Keratinocyte (primary cell): ENCODE measurements around the gene HIF1A. TPM values are rescaled to one million over a fixed set of nuclear protein-coding genes. Genes with fewer than 3 reads are reported as not detected.

Experiments used
- DNase-seq: peaks from one replicate; pipeline ENCODE4 v3.0.0-alpha.2; 2011; ENCODE audit warnings: low read depth, missing footprints, low spot score
- FAIRE-seq: peaks from 2 replicates; lab custom pipeline; 2011; peaks lifted over from hg19 to GRCh38; lab: Jason Lieb, UNC
- H2AFZ ChIP-seq: 2 replicates; pipeline ENCODE4 v1.6.0; 2012; ENCODE audit warnings: low read length, control low read depth, inconsistent platforms; ENCODE audit not compliant: control insufficient read depth
- H3K27ac ChIP-seq: 2 replicates; pipeline ENCODE4 v1.5.1; 2011; ENCODE audit warnings: low read length; ENCODE audit not compliant: control insufficient read depth, insufficient read depth
- H3K27me3 ChIP-seq: 3 replicates; pipeline ENCODE4 v1.6.0; 2011; ENCODE audit warnings: low read length; ENCODE audit not compliant: control insufficient read depth, insufficient read depth; ENCODE audit errors: extremely low read depth
- H3K36me3 ChIP-seq, 2 experiments: 2 replicates in 1 of 2; 3 replicates in 1 of 2; pipeline ENCODE4 v1.5.1; 2011; ENCODE audit warnings: low read length in 2 of 2, mild to moderate bottlenecking in 1 of 2; ENCODE audit not compliant: control insufficient read depth in 2 of 2, insufficient read depth in 2 of 2; ENCODE audit errors: extremely low read depth in 1 of 2
- H3K4me1 ChIP-seq: 3 replicates; pipeline ENCODE4 v1.5.1; 2011; ENCODE audit warnings: low read length; ENCODE audit not compliant: control insufficient read depth, insufficient read depth; ENCODE audit errors: extremely low read depth
- H3K4me2 ChIP-seq: 3 replicates; pipeline ENCODE4 v1.6.0; 2011; ENCODE audit warnings: low read depth, low read length; ENCODE audit not compliant: control insufficient read depth, insufficient read depth; ENCODE audit errors: extremely low read depth
- H3K4me3 ChIP-seq, 3 experiments: fragments of 200-600 bp in 1 of 3; sonication (generic) in 1 of 3; 2 replicates in 2 of 3; 3 replicates in 1 of 3; pipeline ENCODE4 v1.5.1; 2011 to 2016; ENCODE audit warnings: low read length in 3 of 3, mild to moderate bottlenecking in 3 of 3, control low read depth in 2 of 3, inconsistent platforms in 1 of 3, low read depth in 1 of 3, mixed read lengths in 1 of 3, mixed run types in 1 of 3, moderate library complexity in 1 of 3; ENCODE audit not compliant: control insufficient read depth in 2 of 3, insufficient read depth in 2 of 3; ENCODE audit errors: extremely low read depth in 1 of 3
- H3K79me2 ChIP-seq: 2 replicates; pipeline ENCODE4 v1.6.0; 2012; ENCODE audit warnings: low read length; ENCODE audit not compliant: control insufficient read depth, insufficient read depth
- H3K9ac ChIP-seq: 3 replicates; pipeline ENCODE4 v1.6.0; 2011; ENCODE audit warnings: low read length; ENCODE audit not compliant: control insufficient read depth, insufficient read depth; ENCODE audit errors: extremely low read depth
- H3K9me1 ChIP-seq: 3 replicates; pipeline ENCODE4 v1.6.0; 2011; ENCODE audit warnings: low read length; ENCODE audit not compliant: control insufficient read depth, insufficient read depth; ENCODE audit errors: extremely low read depth
- H3K9me3 ChIP-seq: 2 replicates; pipeline ENCODE4 v1.5.1; 2012; ENCODE audit warnings: low read depth, low read length; ENCODE audit not compliant: control insufficient read depth
- H4K20me1 ChIP-seq: 3 replicates; pipeline ENCODE4 v1.6.0; 2011; ENCODE audit warnings: low read length; ENCODE audit not compliant: control insufficient read depth, insufficient read depth; ENCODE audit errors: extremely low read depth
- CTCF ChIP-seq, 3 experiments: IDR thresholded peaks in 1 of 3; conservative IDR thresholded peaks in 1 of 3; optimal IDR thresholded peaks in 1 of 3; 2 replicates in 2 of 3; 3 replicates in 1 of 3; pipeline versions ENCODE3 to v1.5.1; 2011; ENCODE audit warnings: low read length in 3 of 3, mild to moderate bottlenecking in 3 of 3, moderate library complexity in 2 of 3, control low read depth in 1 of 3, inconsistent platforms in 1 of 3; ENCODE audit not compliant: insufficient read depth in 2 of 3; ENCODE audit errors: extremely low read depth in 1 of 3
- EZH2 ChIP-seq: IDR thresholded peaks from one replicate; pipeline ENCODE4 v1.6.1; 2012; ENCODE audit warnings: inconsistent platforms, mild to moderate bottlenecking, low read length, moderate library complexity
- dilution Hi-C: fragments of 300-500 bp; cut with MboI; formaldehyde crosslinking; loops from one replicate; pipeline ENCODE4 v1.7.0; 2020; ENCODE audit warnings: low sequenced_read_pairs; ENCODE audit not compliant: extremely low pct_ligation_motif_present
- polyA plus RNA-seq, 5 experiments: library from polyadenylated mRNA; depleted of rRNA in 3 of 5; stranded (reverse) in 3 of 5; stranded (forward) in 1 of 5; unstranded in 1 of 5; fragments of >200 nt; gene quantifications; 1 replicate in 1 of 5; 2 replicates in 3 of 5; 3 replicates in 1 of 5; pipeline versions ENCODE4 v1.2.1 to v1.2.3, GENCODE V29; 2011 to 2012; ENCODE audit warnings: missing spikeins in 2 of 5, low read depth in 1 of 5, low replicate concordance in 1 of 5

Gene HIF1A
- polyA plus RNA-seq, 1 donor (not counting 4 experiments of a cell fraction or from before 2014, with no cell fraction given), result 202 TPM

GRCh38 chr14:61724133-61724532 lies 28.8 kb downstream of the HIF1A start:
- H3K36me3 ChIP-seq, result peaks cover 8 to 25% of the 10 kb centered on the region in 2 experiments
- H3K27me3 ChIP-seq, result no peaks in the 10 kb centered on the region
- H4K20me1 ChIP-seq, result peaks cover 2% of the 10 kb centered on the region
- FAIRE-seq (no peak), DNase-seq (no peak)
- no peak for TF ChIP-seq EZH2
- no peak for TF ChIP-seq CTCF (optimal IDR thresholded peaks at IDR 0.05 in 1 of 3, IDR thresholded peaks at IDR 0.05 in 1 of 3, conservative IDR thresholded peaks at IDR 0.05 in 1 of 3; ENCODE audit: extremely low read depth in 1 of 3, insufficient read depth in 2 of 3, low read length in 3 of 3)
- H3K4me1 ChIP-seq, result no peaks in the 10 kb centered on the region
- H3K4me2 ChIP-seq, result no peak overlapping the region
- H3K9ac ChIP-seq, result no peak overlapping the region
- no peak overlapping the region for H2AFZ ChIP-seq
- no peak overlapping the region for H3K27ac ChIP-seq
- H3K4me3 ChIP-seq, result no peak overlapping the region
- no peaks in the 10 kb centered on the region for H3K9me3 ChIP-seq
- no peaks in the 10 kb centered on the region for H3K9me1 ChIP-seq
- peaks cover 26% of the 10 kb centered on the region for H3K79me2 ChIP-seq
- dilution Hi-C loops, result no loop called here

DNA sequence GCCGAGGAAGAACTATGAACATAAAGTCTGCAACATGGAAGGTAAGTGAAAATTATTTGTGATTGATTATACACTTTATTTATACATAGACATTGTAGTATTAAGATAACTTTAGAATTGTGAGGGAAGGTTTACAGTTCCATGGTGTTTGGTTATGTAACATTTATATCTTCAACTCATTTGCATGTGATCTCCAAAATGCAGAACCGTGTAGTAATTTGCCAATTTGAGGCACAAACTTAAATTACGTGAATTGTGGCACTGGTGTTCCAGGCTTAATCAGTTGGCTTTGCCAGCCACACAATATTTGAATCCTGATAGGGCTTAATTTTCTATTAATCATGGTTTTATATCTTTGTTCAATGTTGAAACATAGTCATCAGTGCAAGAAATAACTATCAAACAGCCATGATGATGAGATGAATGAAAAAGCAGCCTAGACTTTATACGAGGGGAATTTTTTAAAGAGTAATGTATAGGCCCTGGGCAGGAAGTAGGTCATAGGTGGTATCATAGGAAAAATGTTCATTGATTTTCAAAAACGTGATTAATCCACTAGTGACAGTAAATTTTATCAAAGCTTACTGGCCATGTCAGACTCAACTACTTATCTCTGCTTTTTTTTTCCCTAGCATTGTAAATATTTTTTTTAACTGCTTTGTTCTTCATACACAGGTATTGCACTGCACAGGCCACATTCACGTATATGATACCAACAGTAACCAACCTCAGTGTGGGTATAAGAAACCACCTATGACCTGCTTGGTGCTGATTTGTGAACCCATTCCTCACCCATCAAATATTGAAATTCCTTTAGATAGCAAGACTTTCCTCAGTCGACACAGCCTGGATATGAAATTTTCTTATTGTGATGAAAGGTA lies 31.7 kb downstream of the HIF1A start:
- Histone ChIP-seq H4K20me1 (no peaks in the 10 kb centered on the region), H3K4me3 (no peak overlapping the region), H3K9me3 (no peaks in the 10 kb centered on the region), H2AFZ (no peak overlapping the region), H3K4me1 (no peaks in the 10 kb centered on the region), H3K79me2 (peaks cover 10% of the 10 kb centered on the region), H3K27me3 (no peaks in the 10 kb centered on the region), H3K4me2 (no peak overlapping the region), H3K9ac (no peak overlapping the region), H3K27ac (no peak overlapping the region), H3K9me1 (no peaks in the 10 kb centered on the region), H3K36me3 (peaks cover 12 to 20% of the 10 kb centered on the region in 2 experiments)
- TF ChIP-seq EZH2, result no peak
- no peak for TF ChIP-seq CTCF (optimal IDR thresholded peaks at IDR 0.05 in 1 of 3, IDR thresholded peaks at IDR 0.05 in 1 of 3, conservative IDR thresholded peaks at IDR 0.05 in 1 of 3; ENCODE audit: extremely low read depth in 1 of 3, insufficient read depth in 2 of 3, low read length in 3 of 3)
- DNase-seq (no peak), FAIRE-seq (no peak)
- dilution Hi-C loops, result no loop called here
